Fibroblast of skin of scalp (primary cell): ENCODE measurements around the gene MLXIP.
A peak's percentile ranks its signal among the peaks of the same experiment; 100 is the strongest.
"Not testable (repeated sequence)": the region's sequence is repeated elsewhere in the genome, so short reads cannot be mapped to it uniquely, and the experiment has no call there.

Experiments
- DNase-seq: peaks from one replicate; pipeline ENCODE4 v3.0.0-alpha.2; 2013

Gene MLXIP

DNA sequence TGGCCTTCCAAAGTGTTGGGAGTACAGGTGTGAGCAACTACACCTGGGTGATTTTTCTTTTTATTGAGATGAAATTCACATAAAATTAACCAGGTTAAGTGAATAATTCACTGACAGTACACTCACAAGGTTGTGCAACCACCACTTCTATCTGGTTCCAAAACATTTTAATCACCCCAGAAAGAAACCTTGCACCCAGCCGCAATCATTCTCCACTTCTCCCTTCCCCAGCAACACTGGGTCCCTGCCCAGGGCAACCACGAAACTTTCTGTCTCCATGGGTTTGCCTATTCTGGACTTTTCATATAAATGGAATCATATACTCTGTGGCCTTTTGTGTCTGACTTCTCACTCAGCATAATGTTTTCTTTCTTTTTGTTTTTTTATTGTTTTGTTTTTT is 26.3 kb upstream of the MLXIP start:
- no peak for DNase-seq

DNA sequence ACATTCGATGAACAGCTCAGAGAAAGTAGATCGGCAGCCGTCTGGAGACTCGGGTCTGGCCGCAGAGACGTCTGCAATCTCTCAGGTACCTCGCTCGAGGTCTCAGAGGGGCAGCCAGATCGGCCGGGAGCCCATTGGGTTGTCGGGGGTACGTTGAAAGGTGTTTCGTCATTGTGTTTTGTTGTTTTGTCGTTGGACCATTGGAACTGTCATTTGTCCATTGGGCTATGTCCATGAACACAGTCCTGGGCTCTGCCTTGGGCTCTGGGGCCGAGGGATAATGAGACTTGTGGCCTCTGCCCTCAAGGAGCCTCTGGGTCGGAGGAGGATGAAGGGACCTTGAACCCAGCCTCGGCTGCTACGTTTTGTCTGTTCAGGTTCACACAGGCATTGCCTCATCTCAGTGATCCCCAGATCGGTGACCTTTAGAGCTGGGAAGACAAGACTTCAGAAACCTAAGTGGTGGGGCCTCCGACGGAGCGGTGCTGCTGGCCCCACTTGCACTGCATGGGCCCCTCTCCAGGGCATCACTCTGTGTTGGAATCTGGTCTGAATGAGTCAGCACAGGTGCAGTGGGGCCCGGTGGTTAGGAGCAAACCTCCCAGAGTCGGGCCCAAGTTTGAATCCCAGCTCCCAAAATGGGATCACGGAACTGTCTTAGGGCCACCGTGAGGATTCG is 23.6 kb upstream of the MLXIP start:
- no peak for DNase-seq

DNA sequence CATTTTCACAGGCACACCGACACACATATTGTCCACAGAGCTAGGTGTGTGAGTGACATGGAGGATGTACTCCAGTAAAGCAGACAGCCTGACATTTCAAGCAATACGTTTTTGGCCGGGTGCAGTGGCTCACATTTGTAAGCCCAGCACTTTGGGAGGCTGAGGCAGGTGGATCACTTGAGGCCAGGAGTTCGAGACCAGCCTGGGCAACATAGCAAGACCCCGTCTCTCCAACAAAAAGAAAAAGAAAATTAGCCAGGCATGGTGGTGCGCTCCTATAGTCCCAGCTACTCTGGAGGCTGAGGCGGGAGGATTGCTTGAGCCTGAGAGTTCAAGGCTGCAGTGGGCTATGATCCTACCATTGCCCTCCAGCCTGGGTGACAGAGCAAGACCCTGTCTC is 22.1 kb upstream of the MLXIP start:
- not testable (repeated sequence) for DNase-seq

DNA sequence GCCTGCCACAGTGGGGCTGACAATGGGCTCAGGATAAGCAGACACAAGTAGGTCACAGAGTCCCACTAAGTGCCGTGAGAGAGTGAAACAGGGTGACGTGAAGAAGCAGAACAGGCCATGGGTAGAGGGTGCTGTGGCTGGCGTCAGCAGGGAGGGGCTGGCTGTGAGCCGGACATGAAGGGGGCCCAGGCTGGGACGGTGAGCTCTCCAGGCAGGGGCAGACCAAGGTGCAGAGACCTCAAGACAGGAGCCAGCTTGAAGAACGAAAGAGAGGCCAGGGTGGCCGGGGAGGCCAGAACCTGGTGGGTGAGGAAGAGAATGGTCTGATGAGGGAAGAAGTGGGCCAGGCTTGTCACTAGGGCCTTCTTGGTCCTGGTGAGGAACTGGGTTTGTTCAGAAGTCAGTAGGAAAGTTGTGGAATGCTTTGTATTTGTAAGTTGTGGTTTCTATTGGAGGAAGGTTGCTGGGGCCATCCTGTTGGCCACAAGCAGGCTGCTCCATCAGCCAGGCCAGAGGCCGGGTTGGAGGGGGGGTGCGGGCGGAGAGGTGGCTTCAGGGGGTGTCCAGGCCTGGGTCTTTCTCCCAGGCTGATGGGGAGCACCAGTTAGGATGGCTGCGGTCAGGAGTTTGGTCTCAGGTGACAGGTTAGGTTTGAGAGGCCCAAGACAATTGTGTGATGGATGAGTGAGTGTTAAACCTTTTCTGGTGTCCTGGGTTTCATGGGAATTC is 21.4 kb upstream of the MLXIP start:
- DNase-seq = no peak

DNA sequence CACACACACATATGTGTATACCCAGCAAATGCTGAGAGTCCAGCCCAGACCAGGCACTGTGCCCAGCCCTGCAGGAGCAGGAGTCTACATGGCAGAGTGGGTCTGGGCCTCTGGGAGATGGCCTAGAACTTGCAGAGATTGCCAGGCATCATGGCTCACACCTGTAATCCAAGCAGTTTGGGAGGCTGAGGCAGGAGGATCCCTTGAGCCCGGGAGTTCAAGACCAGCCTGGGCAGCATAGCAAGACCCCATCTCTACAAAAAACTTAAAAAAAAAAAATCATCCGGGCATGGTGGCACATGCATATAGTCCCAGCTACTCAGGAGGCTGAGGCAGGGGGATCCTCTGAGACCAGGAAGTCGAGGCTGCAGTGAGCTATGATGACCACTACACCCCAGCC is 20.8 kb upstream of the MLXIP start:
- no peak for DNase-seq

DNA sequence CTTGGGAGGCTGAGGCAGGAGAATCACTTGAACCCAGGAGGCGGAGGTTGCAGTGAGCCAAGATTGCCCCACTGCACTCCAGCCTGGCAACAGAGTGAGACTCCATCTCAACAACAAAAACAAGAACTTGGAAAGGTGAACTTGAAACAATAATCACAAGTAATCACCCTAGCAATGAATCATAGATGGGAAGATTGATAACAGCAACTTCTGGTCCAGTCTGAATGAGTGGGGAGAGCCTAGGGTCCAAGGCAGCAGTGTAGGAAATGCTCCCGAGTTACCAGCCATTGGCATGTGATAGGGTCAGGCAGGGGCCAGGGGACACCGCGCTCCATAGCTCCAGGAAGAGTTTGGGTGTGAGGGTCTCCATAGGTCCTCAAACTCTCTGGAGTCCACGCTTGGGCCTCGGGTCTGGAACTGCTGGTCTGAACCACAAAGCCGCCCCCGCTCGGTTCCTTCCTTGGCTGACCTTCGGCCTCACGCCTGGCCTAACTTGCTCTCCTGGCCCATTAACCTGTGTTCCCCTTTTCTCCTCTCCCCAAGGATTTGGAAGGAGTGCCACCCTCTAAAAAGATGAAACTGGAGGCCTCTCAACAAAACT is 19.9 kb upstream of the MLXIP start:
- no peak for DNase-seq

DNA sequence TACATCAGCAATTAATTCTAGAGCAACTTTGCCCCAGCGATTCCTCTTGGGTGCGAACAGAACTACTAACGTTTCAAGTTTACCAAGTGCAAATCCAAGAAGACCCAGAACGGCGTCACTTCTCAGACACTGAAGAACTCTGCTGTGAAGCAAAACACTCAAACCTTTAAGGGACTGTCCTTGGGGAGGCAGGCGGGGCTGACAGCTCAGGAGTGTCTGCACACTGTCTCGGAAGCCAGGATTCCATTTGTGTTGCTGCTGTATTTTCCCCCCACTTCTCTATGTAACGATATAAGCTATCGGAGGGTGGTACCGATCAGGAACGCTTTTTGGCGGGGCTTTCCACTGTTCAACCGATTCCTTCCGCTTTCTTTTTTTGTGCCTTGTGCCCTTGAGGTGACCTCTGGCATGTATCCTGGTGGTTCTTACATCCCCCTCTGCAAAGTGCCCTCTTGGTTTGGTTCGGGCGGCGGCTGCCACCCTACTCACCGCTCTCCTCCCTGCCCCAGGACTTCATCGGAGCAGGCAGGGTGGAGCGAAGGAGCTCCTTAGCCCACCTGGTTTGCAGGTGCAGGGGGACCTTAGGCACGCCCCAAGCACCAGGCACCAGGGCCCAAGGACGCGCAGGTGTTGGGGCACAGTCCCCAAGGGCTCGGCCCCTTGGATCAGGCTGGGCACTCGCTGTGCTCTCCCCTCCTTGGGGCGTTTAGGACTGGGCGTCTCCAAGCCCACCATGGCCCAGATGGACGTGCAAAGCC is 19.2 kb upstream of the MLXIP start:
- no peak for DNase-seq

DNA sequence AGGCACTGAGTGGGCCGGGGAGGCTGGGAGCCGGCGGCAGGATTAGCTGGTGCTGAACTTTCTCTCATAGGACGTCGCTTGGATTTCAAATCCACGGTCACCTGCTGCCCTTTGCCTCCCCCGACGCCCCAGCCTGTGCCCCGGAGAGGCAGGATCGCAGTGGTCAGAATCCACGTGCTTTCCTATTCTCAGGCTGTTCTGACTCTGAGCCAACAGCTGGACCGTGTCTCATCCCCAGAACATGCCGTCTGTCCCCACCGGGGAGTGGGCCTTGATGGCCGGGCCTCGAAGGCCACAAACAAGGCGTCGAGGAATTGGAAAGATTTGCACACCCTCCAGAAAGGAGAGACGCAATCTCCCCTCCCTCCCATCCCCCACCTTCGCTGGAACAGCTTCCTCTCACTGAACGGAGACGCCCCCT is 18.5 kb upstream of the MLXIP start:
- no peak for DNase-seq

DNA sequence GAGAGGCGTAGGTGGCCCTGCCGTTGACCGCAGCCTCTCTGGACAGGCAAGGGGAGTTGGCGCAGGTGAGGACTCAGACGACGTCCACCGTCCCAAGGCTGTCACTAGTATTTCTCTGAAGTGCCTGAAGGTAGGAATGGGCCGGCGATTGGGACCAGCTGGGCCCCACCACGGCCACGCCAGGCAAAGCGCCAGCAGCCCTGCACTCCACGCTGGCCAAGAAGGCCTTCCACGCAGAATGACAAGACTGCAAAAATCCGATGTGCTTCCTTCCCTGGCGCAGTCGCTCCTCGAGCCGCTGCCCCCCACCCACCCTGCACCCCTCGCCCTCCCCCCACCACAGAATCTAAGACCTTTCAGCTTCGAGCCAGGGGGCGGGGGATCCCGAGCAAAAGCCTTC is 17.3 kb upstream of the MLXIP start:
- DNase-seq = no peak

DNA sequence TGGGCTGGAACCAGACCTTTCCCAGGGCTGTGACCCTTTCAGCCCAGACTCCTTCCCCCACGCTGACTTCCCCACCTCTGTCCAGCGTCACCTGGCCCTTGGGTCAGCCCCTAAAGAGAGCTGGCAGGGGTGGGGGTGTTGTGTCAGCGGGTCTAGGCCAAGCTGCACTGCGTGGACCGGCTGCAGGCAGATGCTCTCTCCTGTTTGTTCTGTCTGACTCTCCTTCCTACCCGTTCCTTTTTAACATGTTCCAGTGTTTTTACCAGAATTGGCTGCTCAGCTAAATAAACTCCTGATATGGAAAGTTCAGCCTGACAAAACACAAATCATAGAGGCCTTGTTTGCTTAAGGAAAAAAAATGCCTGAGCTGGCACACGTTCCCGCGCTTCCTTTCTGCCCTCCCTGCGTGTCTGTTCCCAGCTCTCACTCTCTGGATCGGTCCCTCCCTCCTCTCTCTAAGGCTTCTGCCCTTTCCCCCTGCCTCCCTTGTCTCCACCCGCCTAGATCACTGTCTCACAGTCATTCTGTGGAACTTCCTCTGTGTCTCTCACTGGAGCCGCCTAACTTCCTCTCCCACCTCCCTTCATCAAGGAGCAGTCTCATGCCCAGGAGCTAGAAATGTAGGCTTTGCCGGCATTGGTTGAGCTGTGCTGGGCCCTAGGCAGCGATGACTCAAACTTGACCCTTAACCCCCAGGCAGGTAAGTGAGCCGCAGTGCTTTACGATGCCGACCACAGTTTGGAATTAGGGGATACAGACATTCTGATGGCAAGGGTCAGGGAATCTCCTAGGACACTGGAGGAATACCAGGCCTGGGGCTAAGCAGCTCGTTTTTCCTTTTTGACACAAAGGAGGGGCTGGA is 15.5 kb upstream of the MLXIP start:
- peak; percentile 86 for DNase-seq

DNA sequence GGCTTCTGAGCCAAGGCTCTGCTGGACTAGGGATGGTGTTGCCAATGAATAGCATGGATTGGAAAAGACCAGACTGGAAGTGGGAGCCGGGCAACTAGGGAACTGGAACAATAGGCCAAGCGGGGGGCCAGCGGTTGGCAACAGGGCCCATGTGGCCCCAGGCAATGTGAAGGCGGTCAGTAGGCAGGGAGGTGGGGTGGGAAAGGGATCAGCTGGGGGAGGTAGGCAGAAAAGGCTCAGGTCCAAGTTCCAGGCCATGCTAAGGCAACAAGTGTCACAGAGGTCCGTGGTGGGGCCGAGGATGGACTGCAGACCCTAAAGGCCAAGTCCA is 14.9 kb upstream of the MLXIP start:
- DNase-seq = no peak

DNA sequence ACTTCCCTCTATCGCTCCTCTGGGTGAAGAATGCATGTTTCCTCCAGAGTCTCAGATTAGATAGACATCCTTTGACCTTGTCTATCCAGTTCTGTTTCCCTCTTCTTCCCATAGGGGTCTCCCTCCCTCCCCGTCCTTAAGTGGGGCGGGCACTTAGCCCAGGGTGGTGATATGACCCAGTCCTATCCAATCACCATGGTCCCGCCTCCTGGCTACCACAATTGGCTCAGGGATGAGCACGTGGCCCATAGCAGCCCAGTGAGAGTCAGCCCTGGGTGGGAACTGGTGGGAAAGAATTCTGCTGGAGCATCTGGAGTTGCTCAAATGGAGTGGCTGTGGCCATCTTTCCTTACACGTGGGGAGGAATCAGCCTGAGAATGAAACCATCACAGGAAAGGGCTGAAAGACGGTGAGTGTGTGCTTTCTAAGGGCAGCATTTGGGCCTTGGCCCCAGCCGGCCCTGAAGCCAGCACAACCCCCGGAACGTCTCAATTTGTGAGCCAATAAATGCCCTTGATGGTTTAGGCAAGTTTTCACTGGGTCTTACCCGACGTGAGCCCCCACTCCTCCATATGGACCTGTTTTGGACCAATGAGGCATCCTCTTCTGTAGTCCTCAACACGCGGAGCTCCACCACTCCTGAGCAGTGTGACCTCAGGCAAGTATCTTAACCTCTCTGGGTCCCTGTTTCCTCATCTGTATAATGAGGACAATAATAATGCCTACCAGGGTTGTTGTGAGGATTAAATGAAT is 14.4 kb upstream of the MLXIP start:
- peak; percentile 98 for DNase-seq

DNA sequence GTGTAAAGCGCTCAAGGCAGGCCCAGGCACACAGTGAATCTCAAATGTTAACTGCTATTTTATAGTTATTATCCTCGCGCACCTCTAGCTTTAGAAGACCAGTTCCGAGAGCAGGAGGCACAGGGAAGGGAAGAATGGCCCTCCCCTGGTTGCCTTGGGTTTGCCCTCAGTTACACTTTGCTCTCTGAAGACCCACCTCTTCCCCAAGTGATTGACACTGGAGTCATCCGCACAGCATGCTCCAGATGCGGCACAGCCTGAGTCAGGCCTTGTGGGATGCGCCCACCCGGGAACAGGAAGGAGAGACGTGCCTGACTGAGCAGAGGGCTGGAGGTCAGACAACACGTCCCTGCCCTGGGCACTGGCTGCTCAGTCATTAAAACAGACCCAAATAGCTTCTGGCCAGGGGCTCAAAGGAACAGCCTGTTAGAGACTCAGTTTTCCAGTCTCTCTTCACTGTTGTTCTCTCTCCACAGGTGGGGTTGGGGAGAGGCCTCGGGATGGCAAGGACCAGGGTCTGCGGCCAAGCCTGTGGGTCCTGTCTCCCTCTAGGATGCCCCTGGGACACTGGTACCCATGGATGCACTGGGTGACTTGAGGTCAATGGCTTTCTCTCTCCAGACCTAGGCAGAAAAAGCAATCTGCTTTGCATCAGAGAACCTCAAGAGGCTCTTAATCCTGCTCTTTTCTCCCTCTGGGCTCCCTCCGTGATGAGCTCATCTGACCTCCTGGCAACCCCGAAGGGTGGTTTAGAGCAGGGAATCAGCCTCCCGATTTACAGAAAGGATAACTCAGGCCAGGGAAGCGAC is 13.6 kb upstream of the MLXIP start:
- peak; percentile 94 for DNase-seq

DNA sequence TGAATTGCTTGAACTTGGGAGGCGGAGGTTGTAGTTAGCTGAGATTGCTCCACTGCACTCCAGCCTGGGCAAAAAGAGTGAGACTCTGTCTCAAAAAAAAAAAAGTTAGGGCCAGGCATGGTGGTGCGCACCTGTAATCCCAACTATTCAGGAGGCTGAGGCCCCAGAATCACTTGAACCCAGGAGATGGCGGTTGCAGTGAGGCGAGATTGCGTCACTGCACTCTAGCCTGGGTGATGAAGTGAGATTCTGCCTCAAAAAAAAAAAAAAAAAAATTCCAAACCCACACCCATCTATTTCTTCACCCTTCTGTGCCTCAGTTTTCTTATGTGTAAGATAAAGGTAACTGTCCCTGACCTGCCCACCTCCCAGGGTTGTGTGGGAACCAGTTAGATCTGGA is 11.0 kb upstream of the MLXIP start:
- DNase-seq = no peak

DNA sequence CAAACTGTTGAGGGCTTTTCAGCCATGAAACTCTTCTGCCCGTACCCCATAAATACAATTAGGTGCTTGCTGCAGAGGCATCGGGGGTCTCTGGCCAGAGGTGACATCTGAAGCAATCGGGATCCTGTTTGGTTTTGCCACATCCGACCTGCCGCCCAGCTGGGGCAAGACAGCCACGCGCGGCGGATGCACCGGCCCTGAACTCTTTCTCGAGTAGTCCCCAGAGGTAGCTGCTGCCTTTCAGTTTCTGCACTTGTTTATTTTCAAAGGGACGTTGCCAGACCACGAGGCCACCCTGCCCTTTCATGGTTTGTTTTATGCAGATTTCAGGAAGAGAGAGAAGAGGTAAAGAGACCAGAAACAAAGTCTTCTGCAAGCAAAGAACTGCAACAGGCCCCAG is 10.6 kb upstream of the MLXIP start:
- no peak for DNase-seq

DNA sequence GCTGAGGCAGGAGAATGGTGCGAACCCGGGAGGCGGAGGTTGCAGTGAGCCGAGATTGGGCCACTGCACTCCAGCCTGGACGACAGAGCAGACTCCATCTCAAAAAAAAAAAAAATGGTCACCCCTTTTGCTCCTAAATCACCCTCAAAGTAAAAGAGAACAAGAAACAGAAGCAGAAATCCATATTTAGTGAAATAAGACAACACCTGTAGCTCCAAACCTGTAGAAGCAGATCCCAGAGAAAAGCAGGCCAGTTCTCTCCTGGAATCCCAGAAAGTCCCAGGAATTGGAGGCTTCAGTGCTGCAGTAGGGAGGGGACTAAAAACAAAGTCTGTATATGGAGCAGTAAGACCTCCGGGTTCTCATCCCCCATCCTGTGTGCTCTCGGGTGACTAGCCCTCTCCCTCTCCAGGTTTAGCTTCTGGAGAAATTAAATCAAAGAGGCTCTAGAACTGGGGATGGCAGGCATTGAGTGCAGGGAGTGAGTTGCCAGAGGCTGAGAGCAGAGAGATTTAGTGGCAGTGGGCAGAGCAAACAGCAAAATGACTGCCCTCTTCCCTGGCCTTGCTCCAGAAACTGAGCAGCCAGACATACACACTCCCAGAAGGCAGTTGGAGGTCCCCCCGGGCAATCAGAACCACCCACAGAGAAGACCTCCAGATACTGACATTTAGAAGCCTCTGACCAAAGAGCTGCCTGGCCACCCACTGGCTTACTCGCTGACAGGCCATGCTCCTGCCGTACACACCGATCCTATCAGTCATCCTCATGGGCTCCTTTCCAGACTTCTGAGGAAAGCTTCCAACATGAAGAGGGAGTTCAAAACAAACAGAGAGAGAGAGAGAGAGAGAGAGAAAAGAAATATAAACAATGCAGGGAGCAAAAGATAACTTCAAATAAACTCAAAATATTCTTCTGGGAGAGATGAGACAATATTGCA is 6.3 kb upstream of the MLXIP start:
- DNase-seq = peak; percentile 97

DNA sequence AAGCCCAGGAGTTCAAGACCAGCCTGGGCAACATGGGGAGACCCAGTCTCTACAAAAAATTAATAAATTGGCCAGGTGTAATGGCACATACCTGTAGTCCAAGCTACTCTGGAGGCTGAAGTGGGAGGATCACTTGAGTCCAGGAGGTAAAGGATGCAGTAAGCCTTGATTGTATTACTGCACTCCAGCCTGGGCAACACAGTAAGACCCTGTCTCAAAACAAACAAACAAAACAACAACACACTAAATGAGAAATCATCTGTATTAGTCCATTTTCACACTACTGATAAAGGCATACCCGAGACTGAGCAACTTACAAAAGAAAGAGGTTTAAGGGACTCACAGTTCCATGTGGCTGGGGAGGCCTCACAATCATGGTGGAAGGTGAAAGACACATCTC is 4.7 kb upstream of the MLXIP start:
- DNase-seq = no peak

DNA sequence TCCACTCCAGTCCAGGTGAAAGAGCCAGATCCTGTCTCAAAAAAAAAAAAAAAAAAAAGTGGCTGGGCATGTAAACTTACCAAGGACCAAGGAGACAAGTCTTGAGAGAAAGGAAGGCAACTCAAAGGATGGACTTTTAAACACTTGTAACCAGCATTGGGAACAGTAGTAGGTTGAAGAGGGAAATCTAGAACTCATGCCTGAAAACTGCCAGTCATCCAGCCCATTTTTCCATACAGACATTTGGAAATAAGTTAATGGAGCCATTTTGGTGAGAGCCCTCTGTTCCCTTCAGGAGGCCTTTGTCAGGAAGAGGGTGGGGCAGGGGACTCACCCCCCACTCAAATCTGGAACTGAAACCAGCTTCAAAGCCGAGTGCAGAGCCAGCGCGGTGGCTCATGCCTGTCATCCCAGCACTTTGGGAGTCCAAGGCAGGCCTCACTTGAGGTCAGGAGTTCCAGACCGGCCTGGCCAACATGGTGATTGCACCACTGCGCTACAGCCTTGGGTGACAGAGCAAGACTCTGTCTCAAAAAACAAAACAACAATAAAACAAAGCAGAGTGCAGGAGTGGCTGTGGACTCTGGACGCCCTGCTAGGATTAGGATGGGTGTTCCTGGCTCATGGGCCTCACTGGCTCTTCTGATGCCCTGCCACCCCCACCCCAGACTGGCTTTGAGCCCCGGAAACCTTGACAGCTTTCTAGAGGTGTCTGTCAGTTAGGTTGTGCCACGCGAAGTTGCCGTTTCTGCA is 1.6 kb upstream of the MLXIP start:
- no peak for DNase-seq

DNA sequence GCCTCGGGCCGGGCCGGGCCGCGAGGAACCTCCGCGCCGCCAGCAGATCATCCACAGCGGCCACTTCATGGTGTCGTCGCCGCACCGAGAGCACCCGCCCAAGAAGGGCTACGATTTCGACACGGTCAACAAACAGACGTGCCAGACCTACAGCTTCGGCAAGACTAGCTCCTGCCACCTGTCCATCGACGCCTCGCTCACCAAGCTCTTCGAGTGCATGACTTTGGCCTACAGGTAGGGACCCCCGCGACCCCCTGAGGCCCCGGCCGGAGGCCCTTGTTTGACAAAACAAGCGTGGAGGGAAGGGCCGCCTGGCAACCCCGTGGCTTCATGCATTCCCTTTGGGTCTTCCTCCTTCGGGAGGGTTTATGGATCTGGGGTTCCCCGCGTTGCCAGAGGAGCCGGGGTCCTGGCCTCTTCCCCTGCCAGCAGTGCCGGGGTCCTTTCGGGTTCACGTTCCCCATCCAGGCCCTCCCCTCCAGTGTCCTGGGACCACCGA is 526 bp downstream of the MLXIP start:
- DNase-seq = no peak
